ENCODE data around the gene PIPOX. TPM values are rescaled to one million over a fixed set of nuclear protein-coding genes. Genes with fewer than 3 reads are reported as not detected.

PIPOX gene, protein sequence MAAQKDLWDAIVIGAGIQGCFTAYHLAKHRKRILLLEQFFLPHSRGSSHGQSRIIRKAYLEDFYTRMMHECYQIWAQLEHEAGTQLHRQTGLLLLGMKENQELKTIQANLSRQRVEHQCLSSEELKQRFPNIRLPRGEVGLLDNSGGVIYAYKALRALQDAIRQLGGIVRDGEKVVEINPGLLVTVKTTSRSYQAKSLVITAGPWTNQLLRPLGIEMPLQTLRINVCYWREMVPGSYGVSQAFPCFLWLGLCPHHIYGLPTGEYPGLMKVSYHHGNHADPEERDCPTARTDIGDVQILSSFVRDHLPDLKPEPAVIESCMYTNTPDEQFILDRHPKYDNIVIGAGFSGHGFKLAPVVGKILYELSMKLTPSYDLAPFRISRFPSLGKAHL
- 2.6 and 3.4 TPM in 2 replicates for total RNA-seq

DNA sequence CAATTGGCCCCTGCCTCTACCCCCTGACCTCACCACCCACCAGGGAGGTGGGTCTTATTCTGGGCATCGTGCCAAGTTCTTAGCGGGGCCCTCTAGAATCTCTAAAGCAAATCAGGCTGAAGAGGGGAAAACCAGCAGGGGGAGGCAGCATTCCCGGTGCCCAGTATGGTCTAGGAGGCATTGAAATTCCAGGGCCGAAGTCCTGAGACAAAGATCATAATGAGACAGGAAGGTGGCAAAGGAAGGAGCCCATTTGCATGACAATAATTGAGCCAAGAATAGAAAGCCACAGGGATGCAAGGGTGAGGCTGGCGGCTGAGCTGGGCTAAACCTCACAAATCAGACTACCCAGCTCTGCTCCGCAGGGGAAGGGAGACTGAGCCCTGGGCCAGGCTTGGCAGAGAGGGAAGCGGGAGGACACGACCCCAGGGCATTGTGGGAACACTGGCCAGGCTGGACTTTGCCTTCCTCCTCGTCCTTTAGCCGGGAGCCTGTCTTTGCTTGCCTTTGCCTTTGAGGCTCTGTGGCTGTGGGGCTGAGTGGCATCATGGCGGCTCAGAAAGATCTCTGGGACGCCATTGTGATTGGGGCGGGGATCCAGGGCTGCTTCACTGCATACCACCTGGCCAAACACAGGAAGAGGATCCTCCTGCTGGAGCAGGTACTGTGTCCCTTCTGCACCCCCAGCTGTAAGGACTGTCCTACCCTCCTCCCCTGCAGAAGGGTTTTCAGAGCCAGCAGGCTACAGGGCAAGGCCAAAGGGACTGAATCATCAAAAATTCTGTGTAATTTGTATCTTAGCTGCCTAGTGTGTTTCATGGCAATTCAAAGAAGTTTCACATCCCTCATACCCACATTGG is at the start of gene PIPOX:
Gene PIPOX (plus strand): TSS at position 463 of the 860 bp plus-strand sequence. CDS start 85 bp downstream, at position 548.

DNA sequence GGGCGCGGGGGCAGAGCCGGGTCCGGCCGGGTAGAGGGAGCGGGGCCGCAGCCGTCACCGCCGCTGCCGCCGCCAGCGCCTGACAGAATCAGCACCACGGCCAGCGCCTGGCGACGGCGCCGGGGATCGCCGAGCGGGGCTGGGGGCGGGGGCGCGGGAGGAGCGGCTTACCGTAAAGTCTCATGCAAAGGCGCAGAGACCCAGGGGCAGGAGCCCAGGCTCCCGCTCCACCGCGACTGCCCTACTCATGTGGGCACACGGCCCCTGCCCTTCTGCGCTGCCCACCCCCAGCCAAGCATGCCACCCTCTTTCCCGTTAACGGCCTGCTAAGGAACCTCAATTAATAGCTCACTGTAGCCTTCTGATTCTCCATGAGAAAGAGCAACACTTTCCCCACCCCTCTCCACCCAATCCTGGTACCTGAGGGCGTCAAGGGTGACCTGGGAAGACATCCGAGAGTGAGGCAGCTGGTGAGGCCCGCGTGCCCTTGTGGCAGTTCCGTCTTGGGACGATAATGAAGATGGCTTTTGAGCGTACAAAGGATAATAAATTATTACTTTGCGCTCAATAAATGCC is 36.9 kb upstream of the PIPOX start, which contains the start of gene SEZ6:
Gene SEZ6 (minus strand): TSS at position 98 of the 576 bp plus-strand sequence. CDS start 164 bp downstream, outside the sequence.

Other genes starting within 250 kb of the PIPOX start
- 6.8 and 7.3 TPM in 2 replicates for gene FAM222B, start 200.4 kb upstream of the PIPOX start, total RNA-seq
- gene ERAL1, start 188.1 kb upstream of the PIPOX start, total RNA-seq: 41.9 and 45.8 TPM in 2 replicates
- gene FLOT2, start 145.4 kb upstream of the PIPOX start, total RNA-seq: 44.1 and 45.8 TPM in 2 replicates
- 1.5 and 2.9 TPM in 2 replicates for gene DHRS13, start 140.1 kb upstream of the PIPOX start, total RNA-seq
- 39.2 and 41.4 TPM in 2 replicates for gene PHF12, start 91.6 kb upstream of the PIPOX start, total RNA-seq
- gene SEZ6, start 37.1 kb upstream of the PIPOX start, total RNA-seq: not detected in 2 replicates
- gene MYO18A, start 137.3 kb downstream of the PIPOX start, total RNA-seq: 85.0 and 120 TPM in 2 replicates
- gene CRYBA1, start 203.7 kb downstream of the PIPOX start, total RNA-seq: 0.32 and 0.97 TPM in 2 replicates

Measured in hair follicle dermal papilla cell (primary cell).